NCI-H146 treated with DMSO at 0.1 percent for 48 hours (cell line): ENCODE results near the gene PHF10.

Experiments
- DNase-seq: peaks from one replicate; lab custom pipeline; 2025; ENCODE audit not compliant: unreplicated experiment; lab: John Stamatoyannopoulos, UW

PHF10 gene

GRCh38 chr6:169678342-169678741 lies 46.0 kb downstream of the PHF10 start:
- DNase-seq: no peak

- no peak for DNase-seq
Observed at GRCh38 chr6:169677096-169677495, 47.2 kb downstream of the PHF10 start.

- DNase-seq: no peak
Observed at GRCh38 chr6:169675011-169675410, 49.3 kb downstream of the PHF10 start.

GRCh38 chr6:169671563-169671962 lies 52.7 kb downstream of the PHF10 start:
- DNase-seq: no peak

GRCh38 chr6:169669889-169670288 lies 54.4 kb downstream of the PHF10 start:
- DNase-seq: no peak

- no peak for DNase-seq
Observed at GRCh38 chr6:169669147-169669546, 55.2 kb downstream of the PHF10 start.

- no peak for DNase-seq
Observed at GRCh38 chr6:169668203-169668847, 56.0 kb downstream of the PHF10 start.

GRCh38 chr6:169667716-169668115 lies 56.6 kb downstream of the PHF10 start:
- DNase-seq: no peak

GRCh38 chr6:169666441-169666840 lies 57.9 kb downstream of the PHF10 start:
- no peak for DNase-seq

- DNase-seq: peak; percentile 98
Observed at GRCh38 chr6:169665289-169665688, 59.0 kb downstream of the PHF10 start.

GRCh38 chr6:169664227-169664626 lies 60.1 kb downstream of the PHF10 start:
- no peak for DNase-seq

- peak; percentile 18 for DNase-seq
Observed at GRCh38 chr6:169663468-169663867, 60.8 kb downstream of the PHF10 start.

- DNase-seq: no peak
Observed at GRCh38 chr6:169661391-169661756, 62.9 kb downstream of the PHF10 start.

- DNase-seq: no peak
Observed at GRCh38 chr6:169660751-169661390, 63.4 kb downstream of the PHF10 start.

- no peak for DNase-seq
Observed at GRCh38 chr6:169659820-169660610, 64.3 kb downstream of the PHF10 start.

GRCh38 chr6:169657284-169657610 lies 67.1 kb downstream of the PHF10 start:
- DNase-seq: no peak

- no peak for DNase-seq
Observed at GRCh38 chr6:169656546-169657283, 67.6 kb downstream of the PHF10 start.

- DNase-seq: no peak
Observed at GRCh38 chr6:169654598-169655391, 69.5 kb downstream of the PHF10 start.
